Measurements from ENCODE around the gene ABI1. TPM values are rescaled to one million over a fixed set of nuclear protein-coding genes. Genes with fewer than 3 reads are reported as not detected.

ABI1 gene
- total RNA-seq, 1 experiment from 2014 or later = 25.2 TPM

- H3K36me3 ChIP-seq (ENCODE audit: low read depth, low read length) = peaks cover 11% of the 10 kb centered on the region
- H3K4me1 ChIP-seq (ENCODE audit: insufficient read depth, low read length) = peaks cover 11% of the 10 kb centered on the region; the same call in 1 of the 2 replicates
- intact Hi-C loops (cut with micrococcal nuclease) = loop anchor here (2.0 kb wide), 1 partner anchor 134 kb away; the partner anchor contains the start of gene ABI1
- H3F3A ChIP-seq (ENCODE audit: low read length, unreplicated experiment) = peaks cover 4% of the 10 kb centered on the region
- POLR2A ChIA-PET (ENCODE audit: unreplicated experiment) = interaction anchor here (0.7 kb wide), 1 partner anchor 675 kb away, joined by 7 read pairs; no protein-coding TSS in a partner anchor
- no peaks in the 10 kb centered on the region for H3K79me2 ChIP-seq (ENCODE audit: low read length)
- peak; percentile 45 for DNase-seq
- no peak overlapping the region for H3K4me2 ChIP-seq (ENCODE audit: low read length)
- no peaks in the 10 kb centered on the region for H3K9me2 ChIP-seq (replicated peaks; ENCODE audit: low read length)
- ATAC-seq = peak; percentile 69
- H2AFZ ChIP-seq (ENCODE audit: low read length) = no peak overlapping the region
- H3K9me3 ChIP-seq (ENCODE audit: low read length) = no peaks in the 10 kb centered on the region
- H3K27ac ChIP-seq (ENCODE audit: low read length) = 0 out of 2 replicates have a peak overlapping the region, but pooled peaks have one; percentile 9
- H4K20me1 ChIP-seq (ENCODE audit: low read length) = 0 out of 2 replicates have a peak, but pooled peaks cover 3% of the 10 kb centered on the region
- CTCF ChIA-PET = interaction anchor here (0.5 to 1.6 kb wide), 6 partner anchors 23 to 154 kb away, joined by 3 to 9 read pairs (median 4); no protein-coding TSS in a partner anchor
- TF ChIP-seq EZH2phosphoT487 (IDR thresholded peaks at IDR 0.05; ENCODE audit: borderline replicate concordance, low read length) = no peak
- no peak for TF ChIP-seq CTCF (conservative IDR thresholded peaks at IDR 0.05; ENCODE audit: low read depth, low read length)
- no peak for TF ChIP-seq EZH2 (IDR thresholded peaks at IDR 0.05; ENCODE audit: low read length, unreplicated experiment)
- BruUV-seq (replicated peaks) = no TSS peak
- H3K27me3 ChIP-seq (ENCODE audit: low read length) = no peaks in the 10 kb centered on the region
- H3K9ac ChIP-seq (ENCODE audit: low read length) = no peak overlapping the region
- no peak overlapping the region for H3K4me3 ChIP-seq (ENCODE audit: low read length)
Measured at GRCh38 chr10:26727005-26727404, 133.8 kb downstream of the ABI1 start.

GRCh38 chr10:26725837-26726727 lies 134.7 kb downstream of the ABI1 start:
- peaks cover 11% of the 10 kb centered on the region for H3K36me3 ChIP-seq (ENCODE audit: low read depth, low read length)
- DNase-seq = peak; percentile 55
- 0 out of 2 replicates have a peak, but pooled peaks cover 3% of the 10 kb centered on the region for H4K20me1 ChIP-seq (ENCODE audit: low read length)
- H3K4me2 ChIP-seq (ENCODE audit: low read length) = no peak overlapping the region
- peak; percentile 72 for ATAC-seq
- no TSS peak for BruUV-seq (replicated peaks)
- no peak overlapping the region for H3K9ac ChIP-seq (ENCODE audit: low read length)
- no peaks in the 10 kb centered on the region for H3K27me3 ChIP-seq (ENCODE audit: low read length)
- peaks cover 4% of the 10 kb centered on the region for H3F3A ChIP-seq (ENCODE audit: low read length, unreplicated experiment)
- POLR2A ChIA-PET (ENCODE audit: unreplicated experiment) = interaction anchor here (0.6 kb wide), 3 partner anchors 87 to 557 kb away, joined by 3 to 4 read pairs (median 3); no protein-coding TSS in a partner anchor
- CTCF ChIA-PET = interaction anchor here (0.6 to 1.6 kb wide), 7 partner anchors 31 to 158 kb away, joined by 3 to 12 read pairs (median 4); partner anchors contain the start of gene ABI1
- intact Hi-C loops (cut with micrococcal nuclease) = loop anchor here (1.0 to 2.0 kb wide), 2 partner anchors 135 to 156 kb away; partner anchors contain the start of gene ABI1
- H3K9me3 ChIP-seq (ENCODE audit: low read length) = no peaks in the 10 kb centered on the region
- TF ChIP-seq EZH2 (IDR thresholded peaks at IDR 0.05; ENCODE audit: low read length, unreplicated experiment) (no peak), CTCF (conservative IDR thresholded peaks at IDR 0.05; ENCODE audit: low read depth, low read length) (peak; percentile 82), EZH2phosphoT487 (IDR thresholded peaks at IDR 0.05; ENCODE audit: borderline replicate concordance, low read length) (no peak)
- no peaks in the 10 kb centered on the region for H3K9me2 ChIP-seq (replicated peaks; ENCODE audit: low read length)
- H3K79me2 ChIP-seq (ENCODE audit: low read length) = no peaks in the 10 kb centered on the region
- H3K27ac ChIP-seq (ENCODE audit: low read length) = 0 out of 2 replicates have a peak overlapping the region, but pooled peaks have one; percentile 9
- no peak overlapping the region for H3K4me3 ChIP-seq (ENCODE audit: low read length)
- no peak overlapping the region for H2AFZ ChIP-seq (ENCODE audit: low read length)
- peaks cover 11% of the 10 kb centered on the region; the same call in 1 of the 2 replicates for H3K4me1 ChIP-seq (ENCODE audit: insufficient read depth, low read length)

Measured in PC-3 (cell line).